A172 (cell line): ENCODE results near the gene TMEM250. TPM values are rescaled to one million over a fixed set of nuclear protein-coding genes. Genes with fewer than 3 reads are reported as not detected.
A peak's percentile ranks its signal among the peaks of the same experiment; 100 is the strongest.
"Not testable (repeated sequence)": the region's sequence is repeated elsewhere in the genome, so short reads cannot be mapped to it uniquely, and the experiment has no call there.

Experiments
- DNase-seq: peaks from one replicate; pipeline ENCODE4 v3.0.0-alpha.2; 2015; ENCODE audit warnings: low spot score
- total RNA-seq: library from RNA; depleted of rRNA; stranded (reverse); fragments of >200 nt; shearing (Covaris generic); gene quantifications from 2 replicates; pipeline ENCODE4 v1.2.3, GENCODE V29; 2014

TMEM250 gene
- total RNA-seq, 1 experiment from 2014 or later = 81.1 TPM

GRCh38 chr9:136112541-136112940 is 6.1 kb downstream of the TMEM250 start:
- DNase-seq = no peak

DNA sequence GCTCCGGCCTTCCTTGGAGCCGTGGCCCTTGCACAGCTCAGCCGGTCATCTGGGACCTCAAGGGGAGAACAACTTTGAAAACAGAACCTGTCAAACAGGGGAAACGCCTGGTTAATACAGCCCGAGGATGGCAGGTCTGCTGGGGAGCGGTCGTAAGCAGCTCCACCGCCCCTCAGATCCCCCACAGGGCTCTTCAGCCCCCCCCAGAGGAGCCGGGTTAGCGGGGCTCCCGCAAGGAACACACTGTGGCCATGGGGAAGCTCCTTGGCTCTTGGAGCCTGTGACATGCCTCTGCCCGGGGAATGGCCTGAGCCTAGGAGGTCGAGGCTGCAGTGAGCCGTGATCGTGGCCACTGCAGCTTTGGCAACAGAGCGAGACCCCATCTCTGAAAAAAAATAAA is 6.8 kb downstream of the TMEM250 start:
- DNase-seq = no peak

DNA sequence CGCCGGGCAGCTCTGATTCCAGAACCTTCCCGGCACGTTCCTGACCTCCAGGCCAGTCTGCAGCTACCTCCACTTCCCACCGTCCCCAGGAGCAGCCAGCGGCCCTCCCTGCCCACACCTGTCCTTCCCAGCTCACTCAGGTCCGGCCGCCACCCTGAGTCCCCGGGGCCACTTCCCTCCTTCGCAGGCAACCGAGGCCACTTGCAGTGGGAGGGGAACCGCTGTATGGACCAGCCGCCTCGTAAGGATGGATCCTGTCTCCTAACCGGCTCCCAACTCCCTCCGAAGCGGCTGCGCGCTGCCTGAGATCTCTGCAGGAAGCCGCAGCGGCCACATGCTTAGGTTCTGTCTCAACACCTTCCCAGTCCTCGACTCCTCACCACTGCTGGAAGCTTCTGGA is 7.5 kb downstream of the TMEM250 start:
- no peak for DNase-seq

GRCh38 chr9:136110082-136111061 is 8.3 kb downstream of the TMEM250 start:
- DNase-seq = no peak

DNA sequence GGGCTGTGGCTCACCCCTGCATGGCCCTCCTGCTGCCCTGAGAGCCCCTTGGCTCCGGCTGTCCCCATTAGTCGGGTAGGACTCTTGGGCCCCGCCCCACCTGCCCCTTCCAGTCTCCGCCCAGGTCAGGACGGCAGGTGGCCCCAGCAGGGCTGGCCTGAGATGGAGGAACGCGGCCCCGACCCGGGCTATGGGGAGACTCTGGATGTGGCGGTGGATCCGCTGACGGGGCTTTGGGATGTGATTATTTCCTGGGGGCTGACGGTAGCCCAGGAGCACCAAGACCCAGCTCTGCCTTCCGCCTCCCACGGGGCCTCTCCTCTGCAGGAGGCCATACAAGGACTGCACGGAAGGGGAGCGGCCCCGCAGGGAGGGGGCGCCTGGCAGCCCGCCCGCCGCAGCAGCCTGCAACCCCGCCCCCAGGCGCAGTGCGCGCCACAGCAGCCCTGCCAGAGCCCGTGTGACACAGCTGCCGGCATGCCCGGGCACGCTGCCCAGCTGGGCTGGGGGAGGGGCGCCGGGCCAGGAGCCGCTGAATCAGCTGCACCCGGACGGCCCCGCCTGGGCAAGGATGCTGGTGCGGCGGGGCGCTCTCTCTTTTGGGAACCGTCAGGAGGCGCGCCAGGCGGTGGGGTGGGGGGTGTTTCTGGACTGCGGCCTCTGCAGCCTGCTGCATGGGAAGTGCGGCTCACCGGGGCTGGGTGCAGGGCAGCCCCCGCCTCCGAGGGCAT is 9.2 kb downstream of the TMEM250 start:
- peak; percentile 88 for DNase-seq

GRCh38 chr9:136108648-136109266 is 9.9 kb downstream of the TMEM250 start:
- DNase-seq = no peak

DNA sequence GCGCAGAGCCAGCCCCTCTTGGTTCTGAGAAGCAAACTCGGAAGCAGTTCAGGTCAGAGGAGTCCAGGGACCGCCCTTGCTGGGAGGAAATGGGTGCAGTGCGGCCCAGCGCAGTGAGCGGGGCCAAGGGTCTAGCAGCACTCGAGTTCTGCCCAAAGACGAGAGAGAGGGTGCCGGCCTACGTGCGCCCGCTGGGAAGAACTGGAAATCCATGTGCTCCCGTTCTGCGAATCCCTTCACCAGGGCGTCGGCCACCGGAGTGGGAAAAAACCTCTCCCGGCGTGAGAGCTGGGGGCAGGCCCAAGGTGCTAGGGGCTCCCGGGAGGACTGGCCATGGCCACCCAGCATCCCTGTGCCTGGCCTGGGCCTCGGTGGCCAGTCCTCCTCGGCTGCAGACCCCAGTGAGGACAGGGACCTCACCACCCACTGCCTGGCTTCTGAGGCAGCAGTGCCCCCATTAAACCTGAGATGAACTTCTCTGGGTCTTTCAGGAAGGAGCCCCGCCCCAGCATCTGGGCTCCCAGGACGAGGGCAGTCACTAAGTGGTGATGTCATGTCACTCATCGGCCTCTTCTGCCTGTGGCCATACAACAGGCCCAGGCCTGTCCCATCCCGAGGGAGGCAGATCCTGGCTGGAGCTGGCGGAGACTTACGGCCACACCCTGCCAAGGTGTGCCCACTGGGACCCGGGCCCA is 10.6 kb downstream of the TMEM250 start:
- peak; percentile 64 for DNase-seq

DNA sequence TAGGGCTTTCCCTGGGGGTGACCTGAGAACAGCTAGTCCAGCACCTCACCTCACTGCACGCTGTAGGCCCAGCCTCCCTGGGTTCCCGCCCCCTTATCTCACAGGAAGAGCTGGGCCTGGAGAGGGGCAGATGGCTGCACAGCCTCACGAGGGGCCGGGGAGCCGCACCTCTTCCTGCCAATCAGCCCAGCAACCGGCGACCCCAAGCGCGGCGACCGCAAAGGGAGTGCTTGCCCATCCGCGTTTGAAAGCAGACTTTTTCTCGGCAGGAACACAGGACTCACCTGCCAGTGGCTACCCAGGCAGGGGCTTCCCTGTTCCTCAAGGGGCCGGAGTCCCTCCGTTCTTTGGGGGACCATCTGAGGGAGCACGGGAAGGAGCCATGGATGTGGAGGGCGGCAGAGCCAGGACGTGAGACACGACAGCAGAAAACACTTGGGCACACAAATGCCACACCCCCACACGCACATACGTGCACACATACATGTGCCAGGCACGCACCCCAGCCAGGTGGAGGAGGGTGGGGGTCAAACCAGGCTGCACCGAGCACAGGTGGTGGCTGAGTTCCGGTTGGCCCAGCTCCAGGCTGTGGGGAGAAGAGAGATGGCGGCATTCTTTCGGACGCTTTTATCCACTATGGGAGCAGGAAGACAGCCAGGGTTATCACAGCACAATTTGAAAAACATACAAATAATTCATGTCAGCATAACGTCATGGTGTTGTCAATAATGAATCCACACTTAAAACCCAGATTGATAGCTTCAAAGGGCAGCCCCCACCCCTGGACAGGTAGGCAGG is 11.3 kb downstream of the TMEM250 start:
- no peak for DNase-seq

GRCh38 chr9:136105398-136106135 is 13.1 kb downstream of the TMEM250 start:
- no peak for DNase-seq

DNA sequence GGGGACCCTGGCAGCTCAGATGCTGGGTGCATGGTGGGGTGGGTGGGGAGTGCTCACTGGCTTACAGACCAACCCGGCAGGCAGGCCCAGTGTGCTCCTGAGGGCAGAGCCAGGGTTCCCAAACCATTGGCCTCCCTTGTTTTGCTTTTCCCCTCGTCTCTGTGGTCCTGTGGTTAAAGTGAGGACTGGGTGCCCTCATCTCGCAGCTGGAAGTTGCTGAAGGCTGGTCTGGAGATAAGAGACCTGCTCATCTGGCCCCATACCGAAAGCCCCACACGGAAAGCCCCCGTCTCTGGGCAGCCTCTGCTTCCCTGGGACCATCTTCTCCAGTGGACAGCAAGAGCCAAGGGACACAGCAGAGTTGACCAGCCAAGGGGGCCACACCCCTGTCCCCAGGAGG is 13.8 kb downstream of the TMEM250 start:
- no peak for DNase-seq

DNA sequence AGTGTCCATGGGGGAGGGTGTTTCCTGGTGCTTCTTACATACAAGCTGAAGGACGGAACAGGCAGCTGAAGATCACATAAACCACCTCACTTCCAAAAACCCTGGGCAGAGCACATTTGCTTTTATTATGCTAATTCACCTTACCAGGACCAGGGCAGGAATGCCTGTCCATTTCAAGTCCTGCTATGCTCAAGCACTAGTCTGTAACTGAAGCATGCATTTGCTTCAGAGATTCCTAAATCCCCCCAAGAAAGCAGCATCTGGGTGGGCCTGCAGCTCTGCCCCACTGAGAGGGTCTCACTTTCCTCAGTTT is 14.2 kb downstream of the TMEM250 start:
- DNase-seq = no peak

- no peak for DNase-seq
Observed at GRCh38 chr9:136103651-136104487, 14.8 kb downstream of the TMEM250 start.

DNA sequence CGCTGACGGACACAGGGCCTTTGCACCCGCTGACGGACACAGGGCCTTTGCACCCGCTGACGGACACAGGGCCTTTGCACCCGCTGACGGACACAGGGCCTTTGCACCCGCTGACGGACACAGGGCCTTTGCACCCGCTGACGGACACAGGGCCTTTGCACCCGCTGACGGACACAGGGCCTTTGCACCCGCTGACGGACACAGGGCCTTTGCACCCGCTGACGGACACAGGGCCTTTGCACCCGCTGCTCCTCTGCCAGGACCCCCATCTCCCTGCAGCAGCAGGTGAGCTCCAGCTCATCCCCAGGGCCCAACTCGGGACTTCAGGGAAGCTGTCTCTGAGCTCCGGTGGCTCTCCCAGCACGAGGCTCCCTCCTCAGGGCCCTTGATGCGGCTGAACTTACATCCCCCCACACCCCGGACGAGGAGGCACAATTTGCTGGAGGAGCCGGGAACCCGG is 17.0 kb downstream of the TMEM250 start:
- not testable (repeated sequence) for DNase-seq

DNA sequence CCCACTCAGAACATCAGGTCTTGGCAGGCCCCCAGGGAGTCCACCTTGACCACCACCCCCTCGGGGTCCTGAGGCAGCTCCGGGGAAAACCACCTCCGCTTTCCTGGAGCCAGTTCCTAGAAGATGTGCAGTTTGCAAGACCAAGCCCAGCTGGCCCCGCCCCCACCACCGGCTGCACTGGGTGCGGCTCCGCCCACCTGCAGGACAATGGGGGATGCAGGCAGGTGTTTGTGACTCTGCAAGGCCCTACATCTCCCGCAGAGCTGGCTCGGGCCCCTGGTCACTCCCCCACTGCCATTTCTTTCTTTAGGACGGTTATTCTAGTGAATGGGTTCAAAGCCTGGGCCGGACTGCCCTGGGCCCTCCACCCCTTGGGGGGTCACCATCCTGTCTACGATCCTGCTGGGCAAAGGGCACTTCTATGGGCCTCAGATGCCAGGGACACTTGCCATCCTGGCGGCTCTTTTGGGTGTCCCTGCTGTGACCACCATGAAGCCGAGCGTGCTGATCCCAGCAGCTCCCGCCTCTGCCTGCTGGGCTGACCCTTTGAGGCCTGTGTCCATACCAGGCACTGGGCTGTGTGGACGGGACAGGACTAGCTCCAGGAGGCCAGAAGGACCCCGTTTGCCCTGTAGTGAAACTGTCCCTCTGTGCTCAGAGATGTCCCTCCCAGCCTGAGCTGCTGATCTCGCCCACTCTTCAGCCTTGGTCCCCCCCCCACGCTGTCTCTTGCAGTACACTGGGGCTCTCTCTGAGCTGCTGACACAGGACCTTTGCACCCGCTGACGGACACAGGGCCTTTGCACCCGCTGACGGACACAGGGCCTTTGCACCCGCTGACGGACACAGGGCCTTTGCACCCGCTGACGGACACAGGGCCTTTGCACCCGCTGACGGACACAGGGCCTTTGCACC is 17.7 kb downstream of the TMEM250 start:
- DNase-seq = no peak

GRCh38 chr9:136099542-136099941 is 19.1 kb downstream of the TMEM250 start:
- no peak for DNase-seq

DNA sequence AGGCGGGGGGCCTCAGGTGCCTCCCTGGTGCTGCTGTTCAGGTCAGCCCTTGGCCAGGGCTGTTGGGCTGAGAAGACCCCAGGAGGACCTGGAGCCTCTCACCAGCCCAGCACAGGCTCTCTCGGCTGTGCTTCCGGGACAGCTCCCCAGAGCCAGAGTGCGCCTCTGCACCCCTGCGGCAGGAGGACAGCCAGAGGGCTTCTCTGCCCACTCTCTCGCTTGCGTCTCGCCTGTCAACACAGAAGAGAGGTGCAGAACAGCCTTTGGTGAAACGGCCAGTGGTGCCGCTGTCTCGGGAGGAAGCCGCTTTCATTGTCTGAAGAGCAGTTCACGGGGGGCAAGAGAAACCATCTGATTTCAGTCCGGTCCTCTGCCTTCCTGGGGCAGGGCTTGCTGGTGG is 19.8 kb downstream of the TMEM250 start:
- DNase-seq = no peak

- DNase-seq = no peak
Observed at GRCh38 chr9:136098210-136098609, 20.5 kb downstream of the TMEM250 start.

GRCh38 chr9:136096505-136097001 is 22.1 kb downstream of the TMEM250 start:
- DNase-seq = no peak
